CD14-positive monocyte (primary cell): ENCODE results near the gene CAMTA1. TPM values are rescaled to one million over a fixed set of nuclear protein-coding genes. Genes with fewer than 3 reads are reported as not detected.

Experiments used
- DNase-seq, 3 donors: peaks; one replicate each; pipeline ENCODE4 v3.0.0-alpha.2; 2011 to 2022
- H2AFZ ChIP-seq: 2 replicates; pipeline ENCODE4 v1.6.0; 2012; ENCODE audit warnings: mild to moderate bottlenecking, low read depth, low read length, inconsistent platforms; ENCODE audit not compliant: insufficient read depth, poor library complexity, severe bottlenecking
- H3K27ac ChIP-seq, 2 donors: 1 replicate in 1 of 2; 2 replicates in 1 of 2; pipeline ENCODE4 v1.5.1; 2012 to 2013; ENCODE audit warnings: low read length in 2 of 2, control low read depth in 1 of 2, inconsistent platforms in 1 of 2, low read depth in 1 of 2, mild to moderate bottlenecking in 1 of 2
- H3K27me3 ChIP-seq, 2 donors: one replicate each; pipeline versions ENCODE4 v1.6.0 to v1.6.1; 2011 to 2013; ENCODE audit warnings: low read length in 2 of 2; ENCODE audit not compliant: control insufficient read depth in 2 of 2, insufficient read depth in 2 of 2
- H3K36me3 ChIP-seq, 2 donors: replicated peaks in 1 of 2; 1 replicate in 1 of 2; 2 replicates in 1 of 2; pipeline versions ENCODE4 v1.5.1 to v1.6.1; 2012 to 2013; ENCODE audit warnings: low read length in 2 of 2, control low read depth in 1 of 2, inconsistent platforms in 1 of 2, mild to moderate bottlenecking in 1 of 2; ENCODE audit not compliant: insufficient read depth in 2 of 2, control insufficient read depth in 1 of 2
- H3K4me1 ChIP-seq, 2 donors: 1 replicate in 1 of 2; 2 replicates in 1 of 2; pipeline versions ENCODE4 v1.5.1 to v1.6.1; 2012 to 2013; ENCODE audit warnings: low read length in 2 of 2, control low read depth in 1 of 2, inconsistent platforms in 1 of 2, mild to moderate bottlenecking in 1 of 2, moderate library complexity in 1 of 2; ENCODE audit not compliant: insufficient read depth in 2 of 2, control insufficient read depth in 1 of 2
- H3K4me2 ChIP-seq: replicated peaks from 2 replicates; pipeline ENCODE3; 2012; ENCODE audit warnings: low read length, moderate library complexity, mild to moderate bottlenecking; ENCODE audit not compliant: poor library complexity, severe bottlenecking; ENCODE audit errors: extremely low read depth
- H3K4me3 ChIP-seq, 3 experiments: fragments of 200-600 bp in 1 of 3; sonication (generic) in 1 of 3; replicated peaks in 1 of 3; 1 replicate in 2 of 3; 2 replicates in 1 of 3; pipeline ENCODE4 v1.5.1; 2011 to 2013; ENCODE audit warnings: low read length in 3 of 3, mild to moderate bottlenecking in 3 of 3, control low read depth in 2 of 3, low read depth in 2 of 3, inconsistent platforms in 1 of 3, moderate library complexity in 1 of 3
- H3K79me2 ChIP-seq: 2 replicates; pipeline ENCODE4 v1.6.0; 2012; ENCODE audit warnings: mild to moderate bottlenecking, control low read depth, inconsistent platforms, low read length, moderate library complexity; ENCODE audit not compliant: insufficient read depth
- H3K9ac ChIP-seq: 2 replicates; pipeline ENCODE4 v1.6.0; 2017; ENCODE audit warnings: low read length, mild to moderate bottlenecking; ENCODE audit not compliant: insufficient read depth, poor library complexity, severe bottlenecking
- H3K9me3 ChIP-seq, 2 donors: replicated peaks in 1 of 2; 1 replicate in 1 of 2; 2 replicates in 1 of 2; pipeline versions ENCODE4 v1.5.1 to v1.6.1; 2012 to 2013; ENCODE audit warnings: low read length in 2 of 2, control low read depth in 1 of 2; ENCODE audit not compliant: control insufficient read depth in 1 of 2, insufficient read depth in 1 of 2
- H4K20me1 ChIP-seq: 2 replicates; pipeline ENCODE4 v1.6.0; 2012; ENCODE audit warnings: mild to moderate bottlenecking, low read length, control low read depth, moderate library complexity; ENCODE audit not compliant: insufficient read depth
- H3K27ac Mint-ChIP-seq, 7 donors: one replicate each; pipeline ENCODE4 v1.8.0; 2020; ENCODE audit warnings: mild to moderate bottlenecking in 7 of 7, mixed read lengths in 7 of 7, moderate library complexity in 6 of 7, inconsistent platforms in 2 of 7
- H3K27me3 Mint-ChIP-seq, 3 donors: one replicate each; pipeline ENCODE4 v1.8.0; 2021 to 2022; ENCODE audit warnings: low read depth in 3 of 3, mild to moderate bottlenecking in 3 of 3, mixed read lengths in 3 of 3, moderate library complexity in 3 of 3, inconsistent platforms in 1 of 3
- H3K36me3 Mint-ChIP-seq, 2 donors: one replicate each; pipeline ENCODE4 v1.8.0; 2020; ENCODE audit warnings: mixed read lengths in 2 of 2, inconsistent platforms in 1 of 2, mild to moderate bottlenecking in 1 of 2
- H3K4me1 Mint-ChIP-seq: one replicate; pipeline ENCODE4 v1.8.0; 2020; ENCODE audit warnings: mild to moderate bottlenecking, mixed read lengths
- H3K4me3 Mint-ChIP-seq, 2 donors: one replicate each; pipeline ENCODE4 v1.8.0; 2020; ENCODE audit warnings: mild to moderate bottlenecking in 2 of 2, mixed read lengths in 2 of 2, moderate library complexity in 1 of 2
- H3K9me3 Mint-ChIP-seq, 7 donors: one replicate each; pipeline ENCODE4 v1.8.0; 2020 to 2022; ENCODE audit warnings: mixed read lengths in 7 of 7, mild to moderate bottlenecking in 6 of 7, moderate library complexity in 6 of 7, inconsistent platforms in 2 of 7
- WGBS: methylation state at CpG from one replicate; pipeline ENCODE4 v1.1.5; 2013; ENCODE audit warnings: missing lambda C conversion rate; ENCODE audit not compliant: insufficient coverage; 5-methylcytosine and 5-hydroxymethylcytosine counted together
- intact Hi-C, 2 donors: fragments of 100-400 bp; cut with micrococcal nuclease; formaldehyde crosslinking; loops; one replicate each; pipeline versions ENCODE4 v1.15.0 to v1.15.1; 2023
- polyA plus RNA-seq, 3 donors: library from polyadenylated mRNA; depleted of rRNA in 1 of 3; unstranded in 2 of 3; stranded (reverse) in 1 of 3; fragments of 300-500 nt in 2 of 3; fragments of >200 nt in 1 of 3; fragmentation: Illumina TruSeq in 2 of 3; gene quantifications; 1 replicate in 2 of 3; 2 replicates in 1 of 3; pipeline ENCODE4 v1.2.3, GENCODE V29; 2012 to 2021
- TF ChIP-seq, protein P1 (sequence below): fragments of 200-600 bp; IDR thresholded peaks from one replicate; pipeline ENCODE4 v1.8.0; 2022; ENCODE audit warnings: antibody characterized with exemption, mild to moderate bottlenecking

The CAMTA1 gene
- polyA plus RNA-seq, 3 donors, result 52.0 to 89.6 (median 78.3) TPM

DNA sequence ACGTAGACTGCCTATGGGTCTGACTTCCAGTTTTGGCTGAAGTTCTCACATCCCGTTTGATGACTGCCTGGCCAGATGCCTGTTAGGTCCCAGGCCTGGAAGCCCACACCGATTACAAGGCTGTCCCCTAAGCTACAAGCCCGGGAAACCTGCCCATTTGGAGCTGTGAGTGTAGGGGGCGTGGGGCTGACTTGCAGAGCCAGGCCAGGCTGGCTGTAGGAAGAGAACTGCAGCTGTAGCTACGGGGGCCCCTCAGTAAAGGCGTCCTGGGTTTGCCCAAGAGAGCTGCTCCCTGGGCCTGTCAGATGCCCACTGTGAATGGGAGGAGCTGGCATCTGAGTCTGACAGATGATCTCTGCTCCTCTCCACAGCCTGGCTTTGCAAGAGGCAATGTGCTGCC, 199.7 kb downstream of the CAMTA1 start:
- 80% methylated on average over 6 of the region's 7 CpGs for WGBS

DNA sequence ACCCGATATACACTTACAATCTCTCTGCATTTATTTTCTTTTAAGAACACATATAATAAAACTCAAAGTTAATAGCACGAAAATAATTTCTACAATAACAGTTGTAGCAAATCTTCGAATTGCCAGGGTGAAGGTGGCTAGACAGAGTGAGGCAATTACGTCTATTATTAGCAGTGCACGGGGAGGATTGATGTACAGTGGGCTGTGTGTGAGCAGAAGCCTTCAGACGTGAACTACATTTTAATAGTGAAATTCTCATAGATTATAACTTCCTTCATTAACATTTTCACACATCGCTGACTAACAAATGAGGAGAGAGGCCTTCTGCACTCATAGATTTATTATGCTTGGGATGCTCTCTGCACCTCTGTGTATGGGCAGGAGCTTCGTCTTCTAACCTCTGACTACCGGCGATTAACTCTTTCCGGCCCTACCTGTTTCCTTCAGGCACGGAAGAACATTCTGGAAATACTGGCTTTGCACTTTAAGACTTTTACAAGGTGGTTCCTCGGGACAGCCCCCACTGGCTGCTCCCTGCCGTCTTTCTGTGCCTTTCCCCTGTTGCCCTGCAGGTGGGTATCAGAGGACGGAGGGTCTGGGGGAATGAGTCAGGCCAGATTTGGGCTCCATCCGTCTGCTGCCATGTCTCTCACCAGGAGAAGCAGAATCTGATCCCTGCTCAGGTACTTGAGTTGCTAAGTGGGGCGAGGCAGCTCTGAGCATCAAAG, 200.5 kb downstream of the CAMTA1 start:
- WGBS, result 91% methylated on average over 10 of the region's 17 CpGs
- Histone ChIP-seq H3K4me1 (no peaks in the 10 kb centered on the region), H3K27me3 (peaks cover 0 to 5% of the 10 kb centered on the region in 2 donors), H2AFZ (no peak overlapping the region), H3K27ac (no peak overlapping the region), H4K20me1 (no peaks in the 10 kb centered on the region), H3K79me2 (no peaks in the 10 kb centered on the region), H3K36me3 (no peaks in the 10 kb centered on the region), H3K9ac (no peak overlapping the region), H3K4me2 (no peak overlapping the region), H3K9me3 (no peaks in the 10 kb centered on the region), H3K4me3 (no peak overlapping the region)
- Mint-ChIP-seq H3K4me1 (no peaks in the 10 kb centered on the region), H3K27ac (no peak overlapping the region), H3K36me3 (no peaks in the 10 kb centered on the region), H3K27me3 (peaks cover 5 to 11% (median 10%) of the 10 kb centered on the region in 3 donors), H3K4me3 (no peak overlapping the region), H3K9me3 (peaks cover 0 to 5% (median under 1%) of the 10 kb centered on the region in 7 donors)
- intact Hi-C loops, result no loop called here
- TF ChIP-seq, protein P1, sequence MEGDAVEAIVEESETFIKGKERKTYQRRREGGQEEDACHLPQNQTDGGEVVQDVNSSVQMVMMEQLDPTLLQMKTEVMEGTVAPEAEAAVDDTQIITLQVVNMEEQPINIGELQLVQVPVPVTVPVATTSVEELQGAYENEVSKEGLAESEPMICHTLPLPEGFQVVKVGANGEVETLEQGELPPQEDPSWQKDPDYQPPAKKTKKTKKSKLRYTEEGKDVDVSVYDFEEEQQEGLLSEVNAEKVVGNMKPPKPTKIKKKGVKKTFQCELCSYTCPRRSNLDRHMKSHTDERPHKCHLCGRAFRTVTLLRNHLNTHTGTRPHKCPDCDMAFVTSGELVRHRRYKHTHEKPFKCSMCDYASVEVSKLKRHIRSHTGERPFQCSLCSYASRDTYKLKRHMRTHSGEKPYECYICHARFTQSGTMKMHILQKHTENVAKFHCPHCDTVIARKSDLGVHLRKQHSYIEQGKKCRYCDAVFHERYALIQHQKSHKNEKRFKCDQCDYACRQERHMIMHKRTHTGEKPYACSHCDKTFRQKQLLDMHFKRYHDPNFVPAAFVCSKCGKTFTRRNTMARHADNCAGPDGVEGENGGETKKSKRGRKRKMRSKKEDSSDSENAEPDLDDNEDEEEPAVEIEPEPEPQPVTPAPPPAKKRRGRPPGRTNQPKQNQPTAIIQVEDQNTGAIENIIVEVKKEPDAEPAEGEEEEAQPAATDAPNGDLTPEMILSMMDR, result no peak
- DNase-seq, result no peak

More for the DNA sequence above, 199.7 kb downstream of the CAMTA1 start:
- Histone ChIP-seq H3K27me3 (peaks cover 0 to 5% of the 10 kb centered on the region in 2 donors), H3K27ac (no peak overlapping the region), H3K4me3 (no peak overlapping the region), H3K79me2 (no peaks in the 10 kb centered on the region), H2AFZ (no peak overlapping the region), H3K36me3 (no peaks in the 10 kb centered on the region), H3K9me3 (no peaks in the 10 kb centered on the region), H3K4me2 (no peak overlapping the region), H4K20me1 (no peaks in the 10 kb centered on the region), H3K4me1 (no peaks in the 10 kb centered on the region), H3K9ac (no peak overlapping the region)
- DNase-seq, result no peak
- TF ChIP-seq, protein P1, result no peak
- intact Hi-C loops, result no loop called here
- H3K4me1 Mint-ChIP-seq, result no peaks in the 10 kb centered on the region
- H3K4me3 Mint-ChIP-seq, result no peak overlapping the region
- peaks cover 0 to 6% (median 4%) of the 10 kb centered on the region in 7 donors for H3K9me3 Mint-ChIP-seq
- H3K27me3 Mint-ChIP-seq, result peaks cover 5 to 12% (median 5%) of the 10 kb centered on the region in 3 donors
- H3K27ac Mint-ChIP-seq, result no peak overlapping the region
- no peaks in the 10 kb centered on the region for H3K36me3 Mint-ChIP-seq
